WTC11 (cell line): Measurements from ENCODE around the gene SND1. TPM values are rescaled to one million over a fixed set of nuclear protein-coding genes. Genes with fewer than 3 reads are reported as not detected.

Experiments
- ATAC-seq: fragments of 200-7000 bp; cut with Tn5 transposase; 2 replicates; pipeline ENCODE4 v1.10.0; 2021; ENCODE audit warnings: mild to moderate bottlenecking, moderate library complexity
- CTCF ChIA-PET: fragments of 300-600 bp; sonication (Branson Sonifier 250); formaldehyde crosslinking; loops from one replicate; lab custom pipeline; 2021; ENCODE audit warnings: antibody characterized with exemption; lab: Charles Lee
- POLR2A ChIA-PET: fragments of 350-600 bp; sonication (Branson Sonifier 250); formaldehyde crosslinking; loops from one replicate; lab custom pipeline; 2021; ENCODE audit warnings: antibody characterized with exemption; lab: Charles Lee
- DNase-seq: peaks from one replicate; pipeline ENCODE4 v3.0.0; 2021; ENCODE audit warnings: low spot score
- H3K27ac Mint-ChIP-seq: 2 replicates; pipeline ENCODE4 v1.8.0; 2021; ENCODE audit warnings: mixed read lengths
- H3K27me3 Mint-ChIP-seq: 2 replicates; pipeline ENCODE4 v1.8.0; 2021; ENCODE audit warnings: low read depth, mild to moderate bottlenecking, moderate library complexity, mixed read lengths
- H3K36me3 Mint-ChIP-seq: 2 replicates; pipeline ENCODE4 v1.8.0; 2021; ENCODE audit warnings: mixed read lengths
- H3K4me1 Mint-ChIP-seq: 2 replicates; pipeline ENCODE4 v1.8.0; 2022; ENCODE audit warnings: mixed read lengths
- H3K4me3 Mint-ChIP-seq: 2 replicates; pipeline ENCODE4 v1.8.0; 2021; ENCODE audit warnings: mild to moderate bottlenecking, moderate library complexity, mixed read lengths
- H3K9me3 Mint-ChIP-seq: 2 replicates; pipeline ENCODE4 v1.8.0; 2021; ENCODE audit warnings: mixed read lengths
- CBFB ChIP-seq: sonication (generic); formaldehyde crosslinking; IDR thresholded peaks from 2 replicates; pipeline ENCODE4 v1.8.1; 2022; ENCODE audit warnings: mild to moderate bottlenecking, low read depth, missing genetic modification reagents
- ETV6 ChIP-seq: sonication (generic); formaldehyde crosslinking; IDR thresholded peaks from 2 replicates; pipeline ENCODE4 v1.8.1; 2022; ENCODE audit warnings: mild to moderate bottlenecking, missing genetic modification reagents
- FOXJ3 ChIP-seq: sonication (generic); formaldehyde crosslinking; IDR thresholded peaks from 2 replicates; pipeline ENCODE4 v1.9.0; 2021; ENCODE audit warnings: missing genetic modification reagents, mild to moderate bottlenecking, borderline replicate concordance
- FOXK1 ChIP-seq: sonication (generic); formaldehyde crosslinking; IDR thresholded peaks from 2 replicates; pipeline ENCODE4 v1.8.0; 2022; ENCODE audit warnings: mild to moderate bottlenecking, moderate library complexity, missing genetic modification reagents
- GABPB1 ChIP-seq: sonication (generic); formaldehyde crosslinking; IDR thresholded peaks from 2 replicates; pipeline ENCODE4 v1.8.1; 2023; ENCODE audit warnings: mild to moderate bottlenecking, missing genetic modification reagents
- GTF2I ChIP-seq: fragments of 250-450 bp; sonication (Bioruptor Pico); conservative IDR thresholded peaks from 2 replicates; pipeline ENCODE4 v1.4.0; 2021; ENCODE audit warnings: mild to moderate bottlenecking
- JUN ChIP-seq: sonication (generic); formaldehyde crosslinking; IDR thresholded peaks from 2 replicates; pipeline ENCODE4 v1.8.0; 2023; ENCODE audit warnings: mild to moderate bottlenecking, missing genetic modification reagents
- KAT7 ChIP-seq: sonication (generic); formaldehyde crosslinking; IDR thresholded peaks from 2 replicates; pipeline ENCODE4 v1.8.1; 2023; ENCODE audit warnings: missing genetic modification reagents, mild to moderate bottlenecking, borderline replicate concordance
- NR1H2 ChIP-seq: sonication (generic); formaldehyde crosslinking; IDR thresholded peaks from 2 replicates; pipeline ENCODE4 v1.9.0; 2021; ENCODE audit warnings: mild to moderate bottlenecking, moderate library complexity, missing genetic modification reagents
- RORB ChIP-seq: fragments of 250-450 bp; sonication (Bioruptor Pico); IDR thresholded peaks from 2 replicates; pipeline ENCODE4 v1.9.0; 2021; ENCODE audit warnings: mild to moderate bottlenecking
- SP1 ChIP-seq: sonication (generic); formaldehyde crosslinking; conservative IDR thresholded peaks from 2 replicates; pipeline ENCODE4 v1.8.1; 2022; ENCODE audit warnings: missing genetic modification reagents
- TCF7 ChIP-seq: sonication (generic); formaldehyde crosslinking; IDR thresholded peaks from 2 replicates; pipeline ENCODE4 v1.8.0; 2022; ENCODE audit warnings: mild to moderate bottlenecking, low read depth, missing genetic modification reagents, moderate library complexity
- TEAD4 ChIP-seq: sonication (generic); formaldehyde crosslinking; IDR thresholded peaks from 2 replicates; pipeline ENCODE4 v1.8.0; 2022; ENCODE audit warnings: mild to moderate bottlenecking, missing genetic modification reagents
- TP53 ChIP-seq: sonication (generic); formaldehyde crosslinking; IDR thresholded peaks from 2 replicates; pipeline ENCODE4 v1.8.1; 2023; ENCODE audit warnings: mild to moderate bottlenecking, missing genetic modification reagents
- ZNF219 ChIP-seq: sonication (generic); formaldehyde crosslinking; IDR thresholded peaks from 2 replicates; pipeline ENCODE4 v1.8.0; 2023; ENCODE audit warnings: missing genetic modification reagents, mild to moderate bottlenecking, borderline replicate concordance
- ZNF317 ChIP-seq: sonication (generic); formaldehyde crosslinking; IDR thresholded peaks from 2 replicates; pipeline ENCODE4 v1.8.1; 2023; ENCODE audit warnings: low read depth, mild to moderate bottlenecking, moderate library complexity, missing genetic modification reagents, borderline replicate concordance
- ZNF423 ChIP-seq: fragments of 250-450 bp; sonication (Bioruptor Pico); IDR thresholded peaks from 2 replicates; pipeline ENCODE4 v2.1.2; 2022; ENCODE audit warnings: mild to moderate bottlenecking, moderate library complexity
- total RNA-seq: library from RNA; stranded (reverse); gene quantifications from 3 replicates; pipeline ENCODE4 v1.2.3, GENCODE V29; 2021
- TF ChIP-seq, protein P1 (sequence below): sonication (generic); formaldehyde crosslinking; IDR thresholded peaks from 2 replicates; pipeline ENCODE4 v1.8.1; 2023; ENCODE audit warnings: mild to moderate bottlenecking, missing genetic modification reagents, borderline replicate concordance
- TF ChIP-seq, protein P2 (sequence below): sonication (generic); formaldehyde crosslinking; IDR thresholded peaks from 2 replicates; pipeline ENCODE4 v1.8.0; 2023; ENCODE audit warnings: missing genetic modification reagents, mild to moderate bottlenecking, borderline replicate concordance
- TF ChIP-seq, protein P3 (sequence below): sonication (generic); formaldehyde crosslinking; IDR thresholded peaks from 2 replicates; pipeline ENCODE4 v1.8.1; 2023; ENCODE audit warnings: mild to moderate bottlenecking, missing genetic modification reagents
- TF ChIP-seq, protein P4 (sequence below): fragments of 250-450 bp; sonication (Bioruptor Pico); IDR thresholded peaks from 2 replicates; pipeline ENCODE4 v1.9.0; 2021; ENCODE audit warnings: mild to moderate bottlenecking
- TF ChIP-seq, protein P5 (sequence below): fragments of 250-450 bp; sonication (Bioruptor Pico); conservative IDR thresholded peaks from 2 replicates; pipeline ENCODE4 v1.9.0; 2021; ENCODE audit warnings: mild to moderate bottlenecking

The SND1 gene
- total RNA-seq, 1 experiment from 2014 or later, result 261 TPM

DNA sequence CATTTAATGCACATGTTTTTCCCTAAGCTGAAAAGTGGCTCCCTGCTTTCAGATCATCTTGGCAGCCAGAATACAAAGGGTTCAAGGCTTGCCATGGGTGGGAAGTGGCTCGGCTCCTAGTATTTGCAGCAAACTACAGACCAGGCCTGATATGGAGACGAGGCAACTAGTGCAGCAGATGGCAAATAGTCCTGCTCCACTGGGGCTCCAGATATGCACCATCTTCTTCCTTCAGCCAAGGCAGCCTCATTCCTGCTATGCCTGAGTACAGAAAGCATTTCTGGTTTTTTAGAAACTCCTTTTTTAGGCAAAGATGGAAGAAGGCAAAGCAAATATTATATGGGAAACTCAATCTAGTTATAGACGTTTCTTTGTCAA lies 355.3 kb downstream of the SND1 start:
- peaks cover 18% of the 10 kb centered on the region for H3K4me1 Mint-ChIP-seq
- POLR2A ChIA-PET, result no interaction called here
- CTCF ChIA-PET, result no interaction called here
- no peak for ATAC-seq
- H3K36me3 Mint-ChIP-seq, result no peaks in the 10 kb centered on the region
- no peaks in the 10 kb centered on the region for H3K9me3 Mint-ChIP-seq
- H3K27me3 Mint-ChIP-seq, result no peaks in the 10 kb centered on the region
- no peak overlapping the region for H3K27ac Mint-ChIP-seq
- DNase-seq, result no peak
- TF ChIP-seq TP53 (CRISPR knock-in tag) (no peak), RORB (CRISPR knock-in tag) (no peak), FOXK1 (no peak), ZNF219 (CRISPR knock-in tag) (no peak), NR1H2 (CRISPR knock-in tag) (no peak), SP1 (CRISPR knock-in tag) (no peak), KAT7 (CRISPR knock-in tag) (no peak), CBFB (CRISPR knock-in tag) (no peak), FOXJ3 (CRISPR knock-in tag) (no peak), JUN (CRISPR knock-in tag) (no peak)
- TF ChIP-seq, protein P1, sequence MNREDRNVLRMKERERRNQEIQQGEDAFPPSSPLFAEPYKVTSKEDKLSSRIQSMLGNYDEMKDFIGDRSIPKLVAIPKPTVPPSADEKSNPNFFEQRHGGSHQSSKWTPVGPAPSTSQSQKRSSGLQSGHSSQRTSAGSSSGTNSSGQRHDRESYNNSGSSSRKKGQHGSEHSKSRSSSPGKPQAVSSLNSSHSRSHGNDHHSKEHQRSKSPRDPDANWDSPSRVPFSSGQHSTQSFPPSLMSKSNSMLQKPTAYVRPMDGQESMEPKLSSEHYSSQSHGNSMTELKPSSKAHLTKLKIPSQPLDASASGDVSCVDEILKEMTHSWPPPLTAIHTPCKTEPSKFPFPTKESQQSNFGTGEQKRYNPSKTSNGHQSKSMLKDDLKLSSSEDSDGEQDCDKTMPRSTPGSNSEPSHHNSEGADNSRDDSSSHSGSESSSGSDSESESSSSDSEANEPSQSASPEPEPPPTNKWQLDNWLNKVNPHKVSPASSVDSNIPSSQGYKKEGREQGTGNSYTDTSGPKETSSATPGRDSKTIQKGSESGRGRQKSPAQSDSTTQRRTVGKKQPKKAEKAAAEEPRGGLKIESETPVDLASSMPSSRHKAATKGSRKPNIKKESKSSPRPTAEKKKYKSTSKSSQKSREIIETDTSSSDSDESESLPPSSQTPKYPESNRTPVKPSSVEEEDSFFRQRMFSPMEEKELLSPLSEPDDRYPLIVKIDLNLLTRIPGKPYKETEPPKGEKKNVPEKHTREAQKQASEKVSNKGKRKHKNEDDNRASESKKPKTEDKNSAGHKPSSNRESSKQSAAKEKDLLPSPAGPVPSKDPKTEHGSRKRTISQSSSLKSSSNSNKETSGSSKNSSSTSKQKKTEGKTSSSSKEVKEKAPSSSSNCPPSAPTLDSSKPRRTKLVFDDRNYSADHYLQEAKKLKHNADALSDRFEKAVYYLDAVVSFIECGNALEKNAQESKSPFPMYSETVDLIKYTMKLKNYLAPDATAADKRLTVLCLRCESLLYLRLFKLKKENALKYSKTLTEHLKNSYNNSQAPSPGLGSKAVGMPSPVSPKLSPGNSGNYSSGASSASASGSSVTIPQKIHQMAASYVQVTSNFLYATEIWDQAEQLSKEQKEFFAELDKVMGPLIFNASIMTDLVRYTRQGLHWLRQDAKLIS, result no peak
- H3K4me3 Mint-ChIP-seq, result no peak overlapping the region

DNA sequence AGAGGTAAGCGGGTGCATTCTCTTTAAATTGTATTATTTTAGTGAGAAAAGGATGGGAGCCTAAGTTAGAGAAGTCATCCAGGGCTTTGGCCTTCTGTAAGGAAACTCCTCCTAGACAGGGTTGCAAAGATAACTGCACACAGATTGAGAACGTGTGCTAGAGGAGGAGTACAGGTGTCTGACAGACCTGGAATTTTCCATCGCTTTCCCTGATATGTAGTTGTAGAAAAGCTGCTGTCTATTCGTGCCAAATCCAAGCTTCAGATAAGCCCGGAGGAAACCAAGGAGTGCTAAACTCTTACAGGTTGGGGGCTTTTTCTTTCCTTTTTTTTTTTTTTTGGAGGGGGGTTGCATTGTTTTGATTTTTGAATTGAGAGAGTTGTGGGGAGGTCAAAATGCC lies 356.1 kb downstream of the SND1 start:
- no peak for TF ChIP-seq TCF7 (CRISPR knock-in tag)
- TF ChIP-seq, protein P2, sequence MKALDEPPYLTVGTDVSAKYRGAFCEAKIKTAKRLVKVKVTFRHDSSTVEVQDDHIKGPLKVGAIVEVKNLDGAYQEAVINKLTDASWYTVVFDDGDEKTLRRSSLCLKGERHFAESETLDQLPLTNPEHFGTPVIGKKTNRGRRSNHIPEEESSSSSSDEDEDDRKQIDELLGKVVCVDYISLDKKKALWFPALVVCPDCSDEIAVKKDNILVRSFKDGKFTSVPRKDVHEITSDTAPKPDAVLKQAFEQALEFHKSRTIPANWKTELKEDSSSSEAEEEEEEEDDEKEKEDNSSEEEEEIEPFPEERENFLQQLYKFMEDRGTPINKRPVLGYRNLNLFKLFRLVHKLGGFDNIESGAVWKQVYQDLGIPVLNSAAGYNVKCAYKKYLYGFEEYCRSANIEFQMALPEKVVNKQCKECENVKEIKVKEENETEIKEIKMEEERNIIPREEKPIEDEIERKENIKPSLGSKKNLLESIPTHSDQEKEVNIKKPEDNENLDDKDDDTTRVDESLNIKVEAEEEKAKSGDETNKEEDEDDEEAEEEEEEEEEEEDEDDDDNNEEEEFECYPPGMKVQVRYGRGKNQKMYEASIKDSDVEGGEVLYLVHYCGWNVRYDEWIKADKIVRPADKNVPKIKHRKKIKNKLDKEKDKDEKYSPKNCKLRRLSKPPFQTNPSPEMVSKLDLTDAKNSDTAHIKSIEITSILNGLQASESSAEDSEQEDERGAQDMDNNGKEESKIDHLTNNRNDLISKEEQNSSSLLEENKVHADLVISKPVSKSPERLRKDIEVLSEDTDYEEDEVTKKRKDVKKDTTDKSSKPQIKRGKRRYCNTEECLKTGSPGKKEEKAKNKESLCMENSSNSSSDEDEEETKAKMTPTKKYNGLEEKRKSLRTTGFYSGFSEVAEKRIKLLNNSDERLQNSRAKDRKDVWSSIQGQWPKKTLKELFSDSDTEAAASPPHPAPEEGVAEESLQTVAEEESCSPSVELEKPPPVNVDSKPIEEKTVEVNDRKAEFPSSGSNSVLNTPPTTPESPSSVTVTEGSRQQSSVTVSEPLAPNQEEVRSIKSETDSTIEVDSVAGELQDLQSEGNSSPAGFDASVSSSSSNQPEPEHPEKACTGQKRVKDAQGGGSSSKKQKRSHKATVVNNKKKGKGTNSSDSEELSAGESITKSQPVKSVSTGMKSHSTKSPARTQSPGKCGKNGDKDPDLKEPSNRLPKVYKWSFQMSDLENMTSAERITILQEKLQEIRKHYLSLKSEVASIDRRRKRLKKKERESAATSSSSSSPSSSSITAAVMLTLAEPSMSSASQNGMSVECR (CRISPR knock-in tag), result no peak
- TF ChIP-seq TEAD4 (CRISPR knock-in tag), result no peak
- TF ChIP-seq ZNF423, result no peak
- TF ChIP-seq SP1 (CRISPR knock-in tag), result no peak
- no peak for TF ChIP-seq ETV6
- no peak for TF ChIP-seq FOXJ3 (CRISPR knock-in tag)
- TF ChIP-seq, protein P3, sequence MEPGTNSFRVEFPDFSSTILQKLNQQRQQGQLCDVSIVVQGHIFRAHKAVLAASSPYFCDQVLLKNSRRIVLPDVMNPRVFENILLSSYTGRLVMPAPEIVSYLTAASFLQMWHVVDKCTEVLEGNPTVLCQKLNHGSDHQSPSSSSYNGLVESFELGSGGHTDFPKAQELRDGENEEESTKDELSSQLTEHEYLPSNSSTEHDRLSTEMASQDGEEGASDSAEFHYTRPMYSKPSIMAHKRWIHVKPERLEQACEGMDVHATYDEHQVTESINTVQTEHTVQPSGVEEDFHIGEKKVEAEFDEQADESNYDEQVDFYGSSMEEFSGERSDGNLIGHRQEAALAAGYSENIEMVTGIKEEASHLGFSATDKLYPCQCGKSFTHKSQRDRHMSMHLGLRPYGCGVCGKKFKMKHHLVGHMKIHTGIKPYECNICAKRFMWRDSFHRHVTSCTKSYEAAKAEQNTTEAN (CRISPR knock-in tag), result no peak
- TF ChIP-seq, protein P4, sequence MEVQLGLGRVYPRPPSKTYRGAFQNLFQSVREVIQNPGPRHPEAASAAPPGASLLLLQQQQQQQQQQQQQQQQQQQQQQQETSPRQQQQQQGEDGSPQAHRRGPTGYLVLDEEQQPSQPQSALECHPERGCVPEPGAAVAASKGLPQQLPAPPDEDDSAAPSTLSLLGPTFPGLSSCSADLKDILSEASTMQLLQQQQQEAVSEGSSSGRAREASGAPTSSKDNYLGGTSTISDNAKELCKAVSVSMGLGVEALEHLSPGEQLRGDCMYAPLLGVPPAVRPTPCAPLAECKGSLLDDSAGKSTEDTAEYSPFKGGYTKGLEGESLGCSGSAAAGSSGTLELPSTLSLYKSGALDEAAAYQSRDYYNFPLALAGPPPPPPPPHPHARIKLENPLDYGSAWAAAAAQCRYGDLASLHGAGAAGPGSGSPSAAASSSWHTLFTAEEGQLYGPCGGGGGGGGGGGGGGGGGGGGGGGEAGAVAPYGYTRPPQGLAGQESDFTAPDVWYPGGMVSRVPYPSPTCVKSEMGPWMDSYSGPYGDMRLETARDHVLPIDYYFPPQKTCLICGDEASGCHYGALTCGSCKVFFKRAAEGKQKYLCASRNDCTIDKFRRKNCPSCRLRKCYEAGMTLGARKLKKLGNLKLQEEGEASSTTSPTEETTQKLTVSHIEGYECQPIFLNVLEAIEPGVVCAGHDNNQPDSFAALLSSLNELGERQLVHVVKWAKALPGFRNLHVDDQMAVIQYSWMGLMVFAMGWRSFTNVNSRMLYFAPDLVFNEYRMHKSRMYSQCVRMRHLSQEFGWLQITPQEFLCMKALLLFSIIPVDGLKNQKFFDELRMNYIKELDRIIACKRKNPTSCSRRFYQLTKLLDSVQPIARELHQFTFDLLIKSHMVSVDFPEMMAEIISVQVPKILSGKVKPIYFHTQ, result no peak
- TF ChIP-seq GABPB1 (CRISPR knock-in tag), result no peak
- no peak for TF ChIP-seq GTF2I (CRISPR knock-in tag)
- TF ChIP-seq, protein P5, sequence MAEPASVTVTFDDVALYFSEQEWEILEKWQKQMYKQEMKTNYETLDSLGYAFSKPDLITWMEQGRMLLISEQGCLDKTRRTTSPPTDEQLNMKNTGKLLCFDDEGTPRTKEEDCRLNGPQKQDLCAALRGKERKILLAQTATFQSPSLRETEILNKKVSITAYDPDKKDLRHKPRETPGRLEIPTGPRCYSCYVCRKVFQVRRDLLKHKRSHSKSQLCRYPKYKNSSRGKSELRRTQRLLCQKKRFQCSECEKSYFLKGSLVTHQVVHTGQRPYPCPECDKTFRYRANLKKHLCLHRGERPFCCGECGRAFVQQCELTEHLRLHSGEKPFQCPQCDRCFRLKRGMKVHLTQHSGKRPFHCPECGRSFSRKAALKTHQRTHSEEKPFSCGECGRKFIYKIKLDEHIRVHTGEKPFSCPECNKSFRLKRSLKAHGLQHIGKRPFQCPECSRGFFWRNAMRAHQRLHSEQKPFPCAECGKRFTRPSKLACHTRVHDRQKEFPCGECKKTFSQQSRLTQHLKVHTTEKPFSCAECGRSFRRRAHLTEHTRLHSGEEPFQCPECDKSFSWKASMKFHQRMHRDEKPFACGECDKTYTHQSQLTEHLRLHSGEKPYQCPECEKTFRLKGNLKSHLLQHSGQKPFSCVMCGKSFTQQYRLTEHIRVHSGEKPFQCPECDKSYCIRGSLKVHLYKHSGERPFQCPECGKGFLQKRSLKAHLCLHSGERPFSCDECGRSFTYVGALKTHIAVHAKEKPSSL, result no peak
- no peak for TF ChIP-seq ZNF317 (CRISPR knock-in tag)
- TF ChIP-seq, all 79 proteins: peak for 0
- Mint-ChIP-seq H3K27ac (no peak overlapping the region), H3K27me3 (no peaks in the 10 kb centered on the region), H3K4me1 (peaks cover 26% of the 10 kb centered on the region), H3K9me3 (no peaks in the 10 kb centered on the region), H3K4me3 (no peak overlapping the region), H3K36me3 (no peaks in the 10 kb centered on the region)
- ChIA-PET POLR2A (no interaction called here), CTCF (interaction anchor here (0.6 to 2.4 kb wide), 3 partner anchors 12 to 201 kb away, joined by 4 to 7 read pairs (median 4); no protein-coding TSS in a partner anchor)
- ATAC-seq (no peak), DNase-seq (no peak)
